NCI-H510A treated with DMSO at 0.1 percent for 48 hours (cell line): Measurements from ENCODE around the gene ITFG1.
"Not testable (repeated sequence)": the region's sequence is repeated elsewhere in the genome, so short reads cannot be mapped to it uniquely, and the experiment has no call there.

Experiments used
- DNase-seq: peaks from one replicate; lab custom pipeline; 2025; lab: John Stamatoyannopoulos, UW

ITFG1 gene

DNA sequence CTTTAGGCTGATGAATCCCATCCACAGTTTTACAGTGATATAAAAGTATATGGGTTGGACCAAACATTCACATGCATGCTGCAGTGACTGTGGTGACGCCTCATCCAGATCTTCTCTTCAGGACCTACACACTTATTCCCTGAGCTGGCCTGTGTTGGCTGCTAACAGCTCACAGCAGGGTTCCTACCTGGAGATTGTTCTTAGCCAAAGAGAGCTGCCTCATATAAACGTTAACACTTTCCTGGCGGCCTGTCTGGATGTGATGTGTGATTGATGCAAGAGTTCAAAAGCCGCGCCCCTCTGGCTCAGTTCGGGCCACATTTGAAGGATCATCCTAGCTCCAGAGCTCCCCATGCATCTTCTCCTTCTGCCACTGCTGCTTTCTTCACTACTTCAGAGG is 224.1 kb downstream of the ITFG1 start:
- no peak for DNase-seq

DNA sequence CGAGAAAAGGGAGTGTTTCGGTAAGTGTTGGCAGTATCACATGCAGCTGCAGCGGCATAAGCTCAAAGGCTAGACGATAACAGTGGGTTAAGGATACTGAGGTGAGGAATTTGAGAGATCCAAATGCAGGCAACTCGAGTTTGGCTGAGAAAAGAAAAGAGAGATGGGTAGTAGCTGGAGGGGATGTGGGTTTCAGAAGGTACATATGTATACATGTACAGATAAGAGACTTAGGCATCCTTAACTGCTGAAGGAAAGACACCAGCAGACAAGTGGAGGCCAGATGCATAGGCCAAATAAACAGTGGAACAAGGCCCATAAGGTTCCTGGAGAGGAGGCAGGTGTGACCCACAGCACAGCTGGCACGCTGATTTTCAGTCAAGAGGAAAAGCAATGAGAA is 230.6 kb downstream of the ITFG1 start:
- peak; percentile 6 for DNase-seq

GRCh38 chr16:47229053-47230050 is 231.5 kb downstream of the ITFG1 start:
- DNase-seq = no peak

GRCh38 chr16:47228241-47228640 is 232.6 kb downstream of the ITFG1 start:
- DNase-seq = no peak

- DNase-seq = no peak
Measured at GRCh38 chr16:47213761-47214440, 247.0 kb downstream of the ITFG1 start.

GRCh38 chr16:47211218-47211617 is 249.6 kb downstream of the ITFG1 start:
- DNase-seq = no peak

- no peak for DNase-seq
Measured at GRCh38 chr16:47204736-47205504, 255.9 kb downstream of the ITFG1 start.

- DNase-seq = peak; percentile 86
Measured at GRCh38 chr16:47203433-47203832, 257.4 kb downstream of the ITFG1 start.

DNA sequence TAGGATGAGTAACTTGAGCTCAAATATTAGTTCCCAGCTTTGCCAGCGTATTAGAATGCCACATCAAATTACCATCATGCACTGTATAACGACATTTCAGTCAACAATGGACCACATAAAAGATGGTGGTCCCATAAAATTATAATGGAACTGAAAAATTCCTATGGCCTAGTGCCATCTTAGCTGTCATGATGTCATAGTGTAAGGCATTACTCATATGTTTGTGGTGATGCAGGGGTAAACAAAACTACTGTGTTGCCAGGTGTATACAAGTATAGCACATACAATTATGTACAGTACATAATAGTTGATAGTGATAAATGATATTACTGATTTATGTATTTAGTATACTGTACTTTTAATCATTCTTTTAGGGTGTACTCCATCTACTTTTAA is 262.7 kb downstream of the ITFG1 start:
- DNase-seq = no peak

DNA sequence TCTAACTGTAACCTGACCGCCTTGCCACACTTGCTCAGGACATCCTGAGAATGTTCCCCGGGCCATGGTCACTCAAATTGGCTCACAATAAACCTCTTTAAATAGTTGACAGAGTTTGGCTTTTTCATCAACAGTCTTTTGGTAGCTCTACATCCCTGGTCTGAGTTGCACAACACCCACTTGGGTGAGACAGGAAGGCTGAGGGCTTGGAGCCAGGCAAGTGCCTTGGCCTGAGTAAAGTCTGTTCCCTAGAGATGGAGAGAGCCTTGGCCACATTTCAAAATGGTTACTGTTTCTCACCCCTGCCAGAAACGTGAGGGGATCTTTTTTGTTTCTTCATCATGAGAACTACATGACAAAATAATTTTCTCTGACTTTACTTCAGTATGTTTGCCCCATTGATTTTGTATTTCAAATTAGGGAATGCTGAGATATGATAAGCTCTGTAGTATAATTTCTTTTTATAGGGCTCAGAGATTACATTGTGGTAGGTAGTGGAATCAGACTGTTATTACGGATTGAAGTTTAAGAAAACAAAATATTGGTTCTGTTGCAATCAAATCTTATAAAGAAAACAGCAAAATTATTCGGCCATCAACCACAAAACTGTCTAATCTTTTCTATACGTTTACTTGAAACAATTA is 263.2 kb downstream of the ITFG1 start:
- no peak for DNase-seq

- DNase-seq = no peak
Measured at GRCh38 chr16:47196457-47196856, 264.4 kb downstream of the ITFG1 start.

GRCh38 chr16:47182318-47182717 is 278.5 kb downstream of the ITFG1 start:
- DNase-seq = no peak

GRCh38 chr16:47181066-47181465 is 279.8 kb downstream of the ITFG1 start:
- not testable (repeated sequence) for DNase-seq

GRCh38 chr16:47180073-47180472 is 280.8 kb downstream of the ITFG1 start:
- DNase-seq = no peak

- DNase-seq = no peak
Measured at GRCh38 chr16:47175152-47175551, 285.7 kb downstream of the ITFG1 start.

- DNase-seq = no peak
Measured at GRCh38 chr16:47162670-47163420, 298.0 kb downstream of the ITFG1 start.

DNA sequence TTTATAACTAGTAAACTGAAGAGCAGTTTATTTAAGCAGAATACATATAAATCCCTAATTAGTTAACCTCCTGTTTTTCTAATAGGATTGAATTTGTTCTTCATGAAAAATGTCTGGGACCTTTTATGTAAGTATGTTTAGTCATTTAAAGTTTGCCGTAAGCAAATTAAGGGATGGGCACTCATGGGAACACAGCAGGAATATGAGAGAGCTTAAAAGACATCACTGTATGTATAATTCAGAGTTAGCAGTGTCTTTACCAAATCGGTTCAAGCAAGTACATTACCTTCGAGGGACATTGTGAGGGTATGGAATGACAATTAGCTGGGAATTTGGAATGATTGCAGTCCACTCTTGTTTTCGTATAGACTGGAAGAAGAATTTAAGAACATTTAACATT is 299.4 kb downstream of the ITFG1 start:
- DNase-seq = no peak

DNA sequence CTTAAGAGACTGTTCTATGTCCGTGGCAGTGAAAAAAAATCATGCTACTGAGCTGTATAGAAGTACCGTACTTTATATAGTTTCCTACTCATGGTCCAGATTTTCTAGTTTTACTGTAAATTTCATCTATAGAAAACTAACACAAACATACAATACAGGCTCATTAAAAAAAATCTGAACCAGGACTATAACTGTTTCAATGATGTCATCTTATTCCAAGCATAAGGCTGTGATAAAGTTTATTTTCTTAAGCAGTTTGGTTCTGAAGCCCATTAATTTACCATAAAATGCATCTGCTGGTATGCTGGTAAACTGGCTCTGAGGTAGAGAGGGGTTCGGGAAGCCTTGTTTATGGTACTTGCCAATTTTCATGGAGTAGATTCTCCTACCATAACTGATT is 300.4 kb downstream of the ITFG1 start:
- DNase-seq = no peak

GRCh38 chr16:47158992-47159391 is 301.9 kb downstream of the ITFG1 start:
- no peak for DNase-seq

DNA sequence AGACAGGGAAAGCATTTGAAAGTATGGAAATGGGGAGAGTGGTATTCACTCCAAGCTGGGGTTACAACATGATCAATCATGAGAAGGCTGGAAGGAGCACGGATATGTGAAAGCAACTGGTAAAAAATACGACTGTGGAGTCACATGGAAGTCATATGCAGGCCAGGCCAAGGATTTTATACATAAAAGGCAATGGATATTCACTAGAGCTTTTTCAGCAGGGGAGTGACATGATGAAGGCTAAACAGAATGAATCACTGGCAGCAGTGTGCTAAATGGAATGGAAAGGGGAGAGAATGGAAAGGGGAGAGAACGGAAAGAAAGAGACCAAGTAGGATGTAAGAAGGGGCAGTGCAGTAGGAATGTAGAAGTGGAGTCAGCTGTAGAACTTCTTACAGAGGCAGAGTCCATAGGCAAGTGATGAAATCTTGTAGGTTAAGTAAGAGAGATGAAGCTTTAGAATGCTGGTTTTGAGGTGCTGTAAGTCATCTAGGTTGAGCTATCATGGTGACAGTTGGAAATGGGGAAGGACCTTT is 304.1 kb downstream of the ITFG1 start:
- no peak for DNase-seq

- not testable (repeated sequence) for DNase-seq
Measured at GRCh38 chr16:47152501-47152900, 308.4 kb downstream of the ITFG1 start.
